Activated naive CD8-positive, alpha-beta T cell treated with anti-CD3 and anti-CD28 coated beads, Interleukin-2, amount 50 U/mL, for 16 hours (primary cell): ENCODE data around the gene SLC23A1.

Experiments
- DNase-seq: peaks from one replicate; pipeline ENCODE4 v3.0.0-alpha.2; 2020; ENCODE audit warnings: low read depth, low spot score

SLC23A1 gene

GRCh38 chr5:139407517-139407916 lies 24.4 kb upstream of the SLC23A1 start:
- DNase-seq: no peak

GRCh38 chr5:139406963-139407362 lies 23.9 kb upstream of the SLC23A1 start:
- DNase-seq: no peak

GRCh38 chr5:139404484-139404840 lies 21.4 kb upstream of the SLC23A1 start:
- no peak for DNase-seq

GRCh38 chr5:139403787-139404483 lies 20.8 kb upstream of the SLC23A1 start, which contains the start of gene SPATA24:
SPATA24 (minus strand) TSS chr5:139404089; CDS start chr5:139404060, 29 bp downstream.
- peak; percentile 98 for DNase-seq

GRCh38 chr5:139403418-139403786 lies 20.3 kb upstream of the SLC23A1 start:
- no peak for DNase-seq

GRCh38 chr5:139402561-139403158 lies 19.6 kb upstream of the SLC23A1 start:
- no peak for DNase-seq

GRCh38 chr5:139401546-139401945 lies 18.4 kb upstream of the SLC23A1 start:
- DNase-seq: no peak

GRCh38 chr5:139399501-139400121 lies 16.5 kb upstream of the SLC23A1 start:
- no peak for DNase-seq

GRCh38 chr5:139397921-139398320 lies 14.8 kb upstream of the SLC23A1 start:
- DNase-seq: no peak

- DNase-seq: no peak
Observed at GRCh38 chr5:139396691-139397090, 13.6 kb upstream of the SLC23A1 start.

GRCh38 chr5:139395844-139396640 lies 12.9 kb upstream of the SLC23A1 start:
- no peak for DNase-seq

- DNase-seq: no peak
Observed at GRCh38 chr5:139394654-139395566, 11.8 kb upstream of the SLC23A1 start, which contains the start of gene PROB1. PROB1 (minus strand) TSS chr5:139395104; CDS start chr5:139395081, 23 bp downstream.

- DNase-seq: no peak
Observed at GRCh38 chr5:139394123-139394653, 11.1 kb upstream of the SLC23A1 start.

- DNase-seq: no peak
Observed at GRCh38 chr5:139393497-139394122, 10.5 kb upstream of the SLC23A1 start.

GRCh38 chr5:139392678-139393496 lies 9.8 kb upstream of the SLC23A1 start:
- peak; percentile 47 for DNase-seq

GRCh38 chr5:139392324-139392677 lies 9.2 kb upstream of the SLC23A1 start:
- no peak for DNase-seq

GRCh38 chr5:139391570-139392323 lies 8.7 kb upstream of the SLC23A1 start:
- no peak for DNase-seq

GRCh38 chr5:139390639-139391569 lies 7.8 kb upstream of the SLC23A1 start:
- no peak for DNase-seq
